HG03064 (cell line): ENCODE measurements around the gene TBC1D14.

Source experiments
- ATAC-seq: cut with Tn5 transposase; IDR thresholded peaks from one replicate; pipeline ENCODE4 v1.9.1; 2021; ENCODE audit warnings: low read depth; ENCODE audit not compliant: unreplicated experiment

Gene TBC1D14

DNA sequence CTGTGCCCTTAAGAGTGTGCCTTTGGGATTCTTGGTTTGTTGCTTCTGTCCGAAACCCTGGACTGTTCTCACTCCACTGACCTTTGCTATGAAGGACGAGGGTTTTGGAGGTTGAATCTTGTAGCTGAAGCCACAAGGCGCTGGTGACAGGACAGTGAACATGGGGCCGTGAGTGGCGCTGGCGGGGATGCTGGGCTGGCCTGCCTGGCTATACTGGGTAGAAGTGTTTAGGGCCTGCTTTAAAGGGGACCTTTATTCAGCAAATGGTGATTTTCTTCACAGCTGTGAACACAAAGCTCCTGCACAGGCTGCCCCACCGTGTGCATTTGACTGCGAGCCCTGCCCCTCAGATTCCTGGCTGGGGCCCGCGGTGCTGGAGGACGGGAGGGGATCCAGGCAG lies 106.5 kb downstream of the TBC1D14 start:
- ATAC-seq = no peak

DNA sequence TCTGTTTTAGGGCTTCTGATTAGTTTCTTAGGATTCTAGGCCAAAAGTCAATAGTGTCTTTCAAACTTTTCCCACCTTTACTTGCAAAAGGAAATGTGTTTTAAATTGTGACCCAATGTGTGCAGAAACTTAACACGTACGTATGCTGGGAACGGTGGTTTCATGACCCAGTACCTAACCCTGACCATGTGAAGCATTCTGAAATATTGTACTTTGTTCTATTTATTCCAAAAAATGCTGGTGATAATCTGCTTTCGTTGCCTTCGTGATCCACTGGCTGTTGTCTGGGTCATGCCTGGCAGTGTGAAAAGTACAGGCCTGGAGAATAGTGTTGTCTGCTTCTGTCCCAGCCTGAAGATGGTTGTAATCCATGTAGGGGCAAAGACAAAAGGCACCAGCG lies 106.9 kb downstream of the TBC1D14 start:
- ATAC-seq = no peak

DNA sequence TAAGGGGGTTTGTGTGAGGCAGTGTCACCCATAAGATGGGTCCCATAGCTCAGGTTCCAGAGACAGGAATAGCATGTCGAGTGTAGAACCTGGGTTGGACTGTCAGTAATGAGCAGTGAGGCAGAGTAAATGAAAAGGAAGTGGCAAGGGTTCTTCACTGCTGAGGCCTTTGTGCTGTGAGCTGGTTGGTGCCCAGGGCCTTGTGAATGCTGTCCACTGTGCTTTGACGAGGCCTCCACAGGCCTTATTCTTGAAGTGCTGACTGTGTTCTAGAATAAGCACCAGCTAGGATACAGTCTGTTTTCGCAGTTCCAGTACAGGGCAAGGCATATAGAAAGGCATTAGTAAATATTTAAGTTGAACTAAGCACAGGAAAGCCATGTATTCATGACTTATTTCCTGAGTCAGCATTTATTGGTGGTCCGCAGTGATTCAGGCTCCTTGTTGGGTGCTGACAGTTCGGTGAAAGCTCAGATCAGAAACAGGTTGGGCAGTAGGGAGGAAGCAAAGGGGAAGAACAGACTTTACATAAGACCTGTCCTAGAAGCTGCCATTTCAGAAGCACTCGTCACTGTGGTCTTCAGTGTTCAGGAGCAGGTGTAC lies 107.9 kb downstream of the TBC1D14 start:
- ATAC-seq = no peak

GRCh38 chr4:7018281-7018680 lies 108.7 kb downstream of the TBC1D14 start:
- no peak for ATAC-seq

DNA sequence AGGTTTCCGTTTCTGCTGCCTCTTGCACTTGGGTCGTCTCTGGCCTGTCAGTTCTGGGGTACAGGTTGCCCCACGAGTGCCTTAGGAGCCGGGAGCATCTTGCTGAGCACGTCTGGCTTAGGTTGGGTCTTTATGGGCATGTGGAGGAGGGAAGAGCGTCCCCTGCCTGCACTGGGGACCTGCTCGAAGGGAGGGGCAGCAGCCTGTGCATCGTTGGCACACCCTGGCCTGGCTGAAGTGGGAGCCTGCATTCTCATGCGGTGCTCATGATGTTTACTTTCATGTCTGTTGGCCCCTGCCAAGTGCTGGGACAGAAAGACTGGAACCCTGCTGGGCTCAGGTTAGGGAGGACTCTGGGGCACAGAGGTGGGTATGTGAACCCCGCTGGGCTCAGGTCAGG lies 109.7 kb downstream of the TBC1D14 start:
- ATAC-seq = no peak

- no peak for ATAC-seq
These were observed 110.7 kb downstream of the TBC1D14 start for GRCh38 chr4:7020290-7020689.

- ATAC-seq = no peak
These were observed 111.2 kb downstream of the TBC1D14 start for GRCh38 chr4:7020856-7021255.

DNA sequence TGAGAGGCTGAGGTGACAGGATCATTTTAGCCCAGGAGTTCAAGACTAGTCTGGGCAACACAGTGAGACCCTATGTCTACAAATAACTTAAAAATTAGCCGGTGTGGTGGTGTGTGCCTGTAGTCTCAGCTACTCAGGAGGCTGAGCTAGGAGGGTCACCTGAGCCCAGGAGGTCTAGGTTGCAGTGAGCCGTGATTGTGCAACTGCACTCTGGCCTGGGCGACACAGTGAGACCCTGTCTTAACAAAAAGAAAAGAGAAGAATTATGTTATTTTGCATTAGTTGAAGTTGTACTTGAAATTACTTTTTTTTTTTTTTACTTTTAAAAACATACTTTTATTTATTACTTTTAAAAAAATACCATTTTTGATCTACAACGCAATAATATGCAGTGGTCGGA lies 111.7 kb downstream of the TBC1D14 start:
- no peak for ATAC-seq

DNA sequence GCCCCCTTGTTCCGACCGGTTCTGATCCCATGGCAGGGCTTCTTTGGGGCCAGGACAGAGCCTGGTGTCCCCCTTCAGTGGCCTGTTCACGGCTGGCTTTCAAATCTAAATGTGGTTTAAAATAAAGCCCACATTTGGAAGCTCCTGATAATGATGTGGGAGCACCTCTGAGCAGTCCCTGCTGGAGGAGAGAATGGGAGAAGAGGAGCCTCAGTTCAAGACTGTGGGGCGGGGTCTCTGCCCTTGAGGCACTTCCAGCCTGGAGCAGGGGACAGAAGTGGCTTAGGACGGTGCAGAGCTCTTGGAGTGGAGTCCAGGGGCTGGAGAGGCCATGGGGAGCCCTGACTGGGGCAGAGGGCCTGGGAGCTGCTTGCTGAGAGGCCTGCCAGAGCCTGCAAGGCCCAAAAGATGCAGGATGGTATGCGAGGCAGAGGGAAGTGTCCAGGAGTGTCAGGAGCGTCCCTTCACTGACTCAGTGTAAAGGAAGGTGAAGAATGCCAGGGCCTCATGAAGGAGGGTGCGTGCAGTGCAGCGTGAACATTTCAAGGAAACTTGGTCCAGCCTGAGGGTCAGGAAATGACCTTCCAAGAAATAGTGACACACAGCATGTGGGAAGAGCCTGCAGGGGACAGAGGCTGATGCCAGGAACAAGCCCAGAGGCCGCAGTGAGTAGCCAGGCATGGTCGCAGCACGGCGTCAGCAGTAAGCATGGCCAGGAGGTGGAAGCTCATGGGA lies 112.5 kb downstream of the TBC1D14 start:
- ATAC-seq = no peak

- ATAC-seq = no peak
These were observed 113.9 kb downstream of the TBC1D14 start for GRCh38 chr4:7023486-7023885.

DNA sequence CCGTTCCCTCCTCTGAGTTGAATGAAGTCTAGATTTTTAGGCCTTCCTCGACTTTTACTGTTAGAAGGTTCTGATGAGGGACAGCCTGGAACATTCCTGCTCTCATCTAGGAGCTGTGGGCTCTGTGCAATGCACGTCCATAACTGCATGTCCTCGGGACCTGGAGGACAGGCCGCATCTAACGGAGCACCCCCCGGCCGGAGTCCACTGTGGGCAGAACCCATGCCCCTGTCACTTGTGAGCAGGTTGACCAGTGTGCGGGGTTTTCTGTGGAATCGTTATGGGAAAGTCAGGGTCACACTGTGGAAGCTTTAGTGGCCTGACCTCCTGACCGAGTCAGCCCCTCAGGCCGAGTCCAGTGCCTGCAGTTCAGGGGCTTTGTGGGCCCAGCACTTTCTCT lies 114.3 kb downstream of the TBC1D14 start:
- no peak for ATAC-seq

GRCh38 chr4:7024336-7024890 lies 114.8 kb downstream of the TBC1D14 start:
- ATAC-seq = no peak

GRCh38 chr4:7025040-7025602 lies 115.5 kb downstream of the TBC1D14 start:
- no peak for ATAC-seq

DNA sequence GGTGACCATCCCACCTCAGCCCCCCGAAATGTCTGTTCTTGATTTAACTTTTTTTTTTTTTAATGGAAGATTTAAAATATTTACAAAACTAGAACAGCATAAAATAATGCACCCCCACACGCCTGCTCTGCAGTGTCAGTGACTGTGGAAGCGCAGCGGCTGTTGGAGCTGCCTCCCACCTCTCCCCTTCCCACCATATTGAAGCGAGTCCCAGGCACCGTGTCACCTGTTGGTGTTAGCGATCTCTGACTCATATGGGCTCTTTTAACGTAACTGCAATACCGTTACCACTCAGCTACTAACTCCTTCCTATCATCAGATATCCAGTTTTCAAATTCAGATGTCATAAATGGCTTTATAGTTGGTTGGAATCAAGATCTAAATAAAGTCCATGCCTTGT lies 116.5 kb downstream of the TBC1D14 start:
- ATAC-seq = no peak

DNA sequence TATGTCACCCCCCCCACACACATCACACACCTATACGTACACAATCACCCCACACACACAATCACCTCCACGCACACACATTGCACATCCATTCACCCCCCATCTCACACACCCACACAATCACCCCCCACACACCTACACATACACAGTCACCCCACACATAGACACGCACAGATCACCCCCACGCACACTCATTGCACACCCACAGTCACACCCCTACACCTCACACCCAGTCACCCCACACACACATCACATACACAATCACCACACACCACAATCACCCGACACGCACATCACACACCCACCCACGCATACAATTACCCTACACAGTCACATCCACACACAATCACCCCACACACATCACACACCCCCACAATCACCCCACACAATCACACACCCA lies 117.7 kb downstream of the TBC1D14 start:
- no peak for ATAC-seq

DNA sequence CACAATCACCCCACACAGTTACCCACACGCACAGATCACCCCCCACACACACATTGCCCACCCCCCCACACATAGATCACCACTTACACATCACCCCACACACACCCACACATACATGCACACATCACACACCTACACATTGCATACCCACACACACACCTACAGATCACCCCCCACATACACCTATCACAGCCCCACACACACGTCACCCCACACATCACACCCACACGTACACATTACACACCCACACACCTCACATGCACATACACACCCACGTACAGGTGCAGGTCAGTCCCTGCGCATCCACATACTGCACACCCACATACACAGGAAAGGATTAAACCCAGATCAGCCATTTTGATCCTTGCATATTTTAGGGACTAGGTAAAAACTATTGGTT lies 118.3 kb downstream of the TBC1D14 start:
- ATAC-seq = no peak

DNA sequence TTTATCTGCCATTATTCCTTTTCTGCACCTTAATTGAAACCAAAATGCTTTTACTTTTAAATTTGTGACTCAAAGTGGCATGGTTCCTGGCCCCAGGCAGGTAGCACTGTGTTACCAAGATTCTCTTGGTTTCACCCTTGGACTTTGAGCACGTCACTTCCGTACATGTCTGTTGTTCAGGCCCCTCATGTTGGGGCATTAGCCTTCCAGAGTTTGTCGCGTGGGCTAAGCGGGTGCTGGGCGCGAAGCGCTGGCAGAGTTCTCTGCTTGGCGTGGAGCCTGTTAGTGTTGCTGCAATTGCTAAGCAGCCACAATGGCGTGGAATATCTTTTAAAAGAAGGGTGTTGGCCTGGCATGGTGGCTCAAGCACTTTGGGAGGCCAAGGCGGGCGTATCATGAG lies 119.6 kb downstream of the TBC1D14 start:
- ATAC-seq = no peak

DNA sequence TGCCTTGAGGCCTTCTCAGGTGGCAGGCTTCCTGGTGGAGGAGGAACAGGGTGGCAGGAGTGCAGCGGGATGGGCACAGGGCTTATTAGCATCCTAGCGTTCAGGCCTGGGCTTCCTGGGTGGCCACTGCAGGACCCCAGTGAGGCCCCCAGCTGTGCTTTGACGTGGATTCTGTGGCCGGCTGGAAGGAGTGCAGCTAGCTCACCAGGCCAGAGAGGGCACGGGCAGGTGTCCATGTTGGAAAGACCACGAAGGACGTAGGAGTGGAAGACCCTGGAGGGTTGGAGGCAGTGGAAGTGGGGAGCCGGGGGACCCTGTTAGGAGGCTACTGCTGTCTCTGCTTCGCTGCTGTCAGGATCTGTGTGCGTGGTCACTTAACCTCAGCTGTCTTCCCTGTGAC lies 120.3 kb downstream of the TBC1D14 start:
- no peak for ATAC-seq

GRCh38 chr4:7030856-7031255 lies 121.2 kb downstream of the TBC1D14 start:
- no peak for ATAC-seq

DNA sequence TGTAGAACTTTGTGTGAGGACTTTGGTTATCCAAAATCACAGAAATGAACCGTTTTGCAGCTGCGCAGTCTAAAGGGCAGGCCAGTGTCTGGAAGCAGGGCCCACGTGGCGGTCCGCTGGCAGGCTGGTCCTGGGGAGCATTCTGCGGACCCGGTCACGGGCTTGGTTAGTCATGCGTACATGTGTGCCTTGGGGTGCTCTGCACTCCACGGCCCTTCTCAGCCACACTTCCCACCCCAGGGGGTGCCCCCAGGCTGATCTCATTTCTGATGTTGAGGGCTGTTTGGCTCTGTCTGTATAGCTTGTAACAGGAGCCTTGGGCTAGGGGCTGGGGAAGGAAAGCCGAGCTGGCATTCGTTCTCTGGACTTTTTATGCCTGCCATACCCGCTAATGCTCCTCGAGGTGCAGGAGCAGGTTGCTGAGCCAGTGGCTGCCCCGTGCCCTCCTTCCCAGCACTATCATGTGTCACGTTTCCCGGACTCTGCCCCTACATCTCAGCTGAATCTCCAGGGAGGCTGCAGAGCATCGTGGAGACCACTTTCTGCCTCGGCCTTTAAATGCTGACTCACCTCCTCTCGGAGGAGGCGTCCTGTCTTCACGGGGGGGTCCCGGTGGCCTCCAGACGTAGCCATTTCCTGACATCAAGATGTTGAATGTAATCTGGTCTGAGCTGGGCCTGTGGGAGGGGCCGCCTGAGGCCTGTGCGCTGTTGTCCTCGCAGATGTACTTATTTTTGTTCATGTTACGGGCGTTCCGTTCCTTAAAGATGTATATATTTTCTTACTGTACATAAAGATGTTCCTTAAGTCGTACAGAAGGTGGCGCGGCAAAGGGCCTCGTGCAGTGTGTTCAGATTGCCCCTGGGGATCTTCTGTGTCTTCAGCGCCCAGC lies 122.2 kb downstream of the TBC1D14 start:
- ATAC-seq = no peak

DNA sequence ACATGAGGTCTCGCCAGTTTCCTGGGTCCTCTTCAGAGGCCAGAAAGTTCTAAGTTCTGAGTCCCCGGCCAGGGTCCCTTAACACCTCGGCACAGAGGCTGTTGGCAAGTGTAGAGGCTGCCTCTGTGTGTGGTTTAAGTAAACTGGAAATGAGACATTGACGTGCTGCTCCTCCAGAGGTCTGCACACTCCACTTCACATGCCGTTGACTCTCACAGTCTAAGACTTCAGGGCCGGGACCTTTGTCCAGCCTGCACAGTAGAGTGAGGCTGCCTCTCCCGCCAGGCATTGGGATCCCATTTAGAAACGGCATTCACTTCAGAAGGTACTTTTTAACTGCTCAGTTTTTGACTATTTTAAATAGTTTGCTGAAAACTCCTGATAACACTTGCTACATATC lies 123.0 kb downstream of the TBC1D14 start:
- no peak for ATAC-seq
